GM19324 (cell line): ENCODE measurements around the gene GYPE.
A peak's percentile ranks its signal among the peaks of the same experiment; 100 is the strongest.
"Not testable (repeated sequence)": the region's sequence is repeated elsewhere in the genome, so short reads cannot be mapped to it uniquely, and the experiment has no call there.

Experiments used
- ATAC-seq: cut with Tn5 transposase; IDR thresholded peaks from one replicate; pipeline ENCODE4 v1.9.1; 2021; ENCODE audit warnings: mild to moderate bottlenecking, moderate library complexity; ENCODE audit not compliant: unreplicated experiment, low FRiP score

GYPE gene

GRCh38 chr4:143905440-143905839, at the start of gene GYPE:
TSS of gene GYPE (minus strand) at chr4:143905559. CDS start at chr4:143905507, 52 bp downstream.
- not testable (repeated sequence) for ATAC-seq

- ATAC-seq, result not testable (repeated sequence)
Measured at GRCh38 chr4:143951458-143951972, 46.2 kb upstream of the GYPE start.

DNA sequence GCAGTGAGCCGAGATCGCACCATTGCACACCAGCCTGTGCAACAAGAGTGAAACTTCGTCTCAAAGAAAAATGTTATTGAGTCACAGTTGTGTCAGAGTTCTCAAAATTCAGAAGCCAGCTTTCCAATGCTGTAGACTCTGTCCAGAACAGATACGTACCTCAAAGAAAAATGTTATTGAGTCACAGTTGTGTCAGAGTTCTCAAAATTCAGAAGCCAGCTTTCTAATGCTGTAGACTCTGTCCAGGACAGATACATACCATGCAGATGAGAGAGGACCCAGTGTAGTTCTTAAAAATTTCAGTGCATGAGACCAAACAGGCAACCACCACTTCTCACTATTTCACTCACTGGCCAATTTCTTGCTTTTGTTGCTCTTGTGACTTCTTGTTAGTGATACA, 45.6 kb upstream of the GYPE start:
- ATAC-seq, result not testable (repeated sequence)

DNA sequence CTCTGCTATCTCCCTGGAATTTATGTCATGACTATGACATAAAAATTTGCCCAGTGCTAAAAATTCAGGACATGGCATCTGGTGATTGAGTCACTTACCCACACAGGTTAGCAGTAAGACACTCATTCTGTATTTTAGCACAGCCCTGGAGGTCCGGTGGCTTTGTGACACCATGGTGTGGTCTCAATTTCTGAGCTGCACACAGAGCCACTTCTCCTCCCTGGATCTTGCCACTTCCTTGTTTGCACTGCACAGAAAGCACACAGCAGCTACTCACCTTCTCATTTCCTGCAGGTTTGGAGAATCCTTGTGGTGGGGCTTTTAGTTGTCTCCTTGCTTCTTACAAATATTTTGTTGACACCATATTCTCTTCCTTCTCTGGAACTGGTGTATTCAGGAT, 44.8 kb upstream of the GYPE start:
- ATAC-seq, result not testable (repeated sequence)

DNA sequence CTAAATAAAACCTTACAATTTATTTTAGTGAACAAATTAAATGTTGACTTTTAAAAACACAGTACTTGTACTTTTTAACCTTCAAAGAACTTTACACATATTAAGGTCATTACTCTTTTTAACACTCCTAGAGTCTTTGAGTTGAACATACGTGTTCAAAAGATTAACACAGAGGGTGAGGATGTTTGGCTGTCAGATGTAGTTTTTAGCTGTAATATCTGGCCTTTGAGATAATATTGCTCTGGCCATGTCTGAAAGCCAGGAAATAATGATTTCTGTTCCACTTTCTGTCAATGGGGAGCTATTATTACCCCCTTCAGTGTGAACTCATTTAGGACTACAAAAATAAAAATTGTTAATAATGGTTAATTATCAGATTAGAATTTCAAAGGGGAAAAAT, 42.1 kb upstream of the GYPE start:
- ATAC-seq, result not testable (repeated sequence)

GRCh38 chr4:143940708-143941107, 35.3 kb upstream of the GYPE start:
- ATAC-seq, result not testable (repeated sequence)

GRCh38 chr4:143939528-143939927, 34.2 kb upstream of the GYPE start:
- no peak for ATAC-seq

DNA sequence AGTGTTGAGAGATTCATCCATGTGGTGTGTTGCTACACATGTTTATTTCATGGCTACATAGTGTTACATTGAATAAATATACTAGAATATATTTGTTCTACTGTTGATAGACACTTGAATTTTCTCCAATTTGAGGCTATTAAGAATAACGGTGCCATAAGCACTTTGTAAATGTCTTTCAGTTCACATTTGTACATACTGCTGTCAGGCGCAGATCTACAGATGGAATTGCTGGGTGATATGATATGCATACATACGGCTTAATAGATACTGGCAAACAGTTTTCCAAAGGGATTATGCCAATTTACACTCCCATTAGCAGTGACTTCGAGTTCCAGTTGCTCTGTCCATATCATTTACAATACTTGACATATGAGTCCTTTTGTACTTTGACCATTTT, 33.5 kb upstream of the GYPE start:
- ATAC-seq, result not testable (repeated sequence)

- no peak for ATAC-seq
Measured at GRCh38 chr4:143921181-143921580, 15.8 kb upstream of the GYPE start.

DNA sequence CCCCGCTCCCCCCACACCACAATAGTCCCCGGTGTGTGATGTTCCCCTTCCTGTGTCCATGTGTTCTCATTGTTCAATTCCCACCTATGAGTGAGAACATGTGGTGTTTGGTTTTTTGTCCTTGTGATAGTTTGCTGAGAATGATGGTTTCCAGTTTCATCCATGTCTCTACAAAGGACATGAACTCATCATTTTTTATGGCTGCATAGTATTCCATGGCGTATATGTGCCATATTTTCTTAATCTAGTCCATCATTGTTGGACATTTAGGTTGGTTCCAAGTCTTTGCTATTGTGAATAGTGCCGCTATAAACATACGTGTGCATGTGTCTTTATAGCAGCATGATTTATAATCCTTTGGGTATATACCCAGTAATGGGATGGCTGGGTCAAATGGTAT, 11.1 kb upstream of the GYPE start:
- not testable (repeated sequence) for ATAC-seq

DNA sequence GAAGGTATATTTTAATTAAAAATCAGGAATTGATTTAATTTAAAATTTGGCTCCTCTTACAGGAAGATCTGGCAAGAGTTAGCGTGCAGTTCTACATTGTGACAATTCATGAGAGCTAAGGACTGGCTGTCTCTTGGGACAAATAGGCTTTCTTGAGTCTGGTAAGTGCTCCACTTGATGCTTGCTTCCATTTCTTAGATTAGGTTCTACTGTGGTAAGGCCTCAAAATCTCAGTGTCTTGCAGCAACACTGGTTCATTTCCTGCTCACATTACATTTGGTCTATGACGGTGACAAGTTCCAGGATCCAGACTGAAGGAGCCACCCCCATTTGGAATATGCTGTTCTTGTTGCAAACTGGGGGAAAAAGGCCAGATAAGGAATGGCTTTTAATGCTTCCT, 7.1 kb upstream of the GYPE start:
- ATAC-seq, result not testable (repeated sequence)

DNA sequence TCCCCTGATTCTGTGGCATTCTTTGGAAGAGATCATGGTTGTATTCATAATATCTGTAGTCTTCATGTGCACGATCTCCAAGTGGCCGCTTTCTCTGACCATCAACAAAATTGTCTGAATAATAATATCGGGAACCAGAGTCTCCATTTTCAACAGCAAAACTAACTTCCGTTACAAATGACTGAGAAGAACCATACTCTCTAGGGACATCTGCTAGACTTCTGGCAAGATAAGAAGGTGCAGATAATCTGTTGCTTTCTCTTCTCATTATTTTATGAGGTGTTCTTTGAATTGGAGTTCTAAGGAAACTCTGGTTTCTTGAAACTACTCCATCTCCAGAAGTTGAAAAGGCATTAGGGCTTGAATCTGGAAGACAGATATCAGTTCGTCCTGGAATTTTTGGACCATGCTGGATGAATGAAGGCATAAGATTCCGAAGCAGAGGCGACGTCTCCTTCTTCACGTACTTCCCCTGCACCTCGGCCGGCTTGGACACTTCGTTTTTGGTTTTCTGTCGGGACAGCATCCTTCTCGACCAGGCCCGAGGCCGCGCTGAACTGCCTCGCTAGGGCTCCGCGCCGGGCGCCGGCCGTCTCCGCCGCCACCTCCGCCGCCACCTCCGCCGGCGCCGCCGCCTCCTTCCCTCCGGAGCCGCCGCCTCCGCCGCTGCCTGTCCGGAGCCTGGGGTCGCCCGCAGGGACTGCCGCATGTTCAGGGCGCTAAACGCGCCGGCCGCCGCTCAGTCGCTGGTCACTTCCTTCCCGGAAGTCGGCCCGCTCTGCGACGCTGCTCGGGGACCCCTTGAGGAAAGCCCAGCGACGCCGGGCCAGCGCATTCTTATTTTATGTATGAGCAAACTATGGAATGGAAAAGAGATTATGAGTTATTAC, 6.4 kb upstream of the GYPE start:
- ATAC-seq, result peak; percentile 72

DNA sequence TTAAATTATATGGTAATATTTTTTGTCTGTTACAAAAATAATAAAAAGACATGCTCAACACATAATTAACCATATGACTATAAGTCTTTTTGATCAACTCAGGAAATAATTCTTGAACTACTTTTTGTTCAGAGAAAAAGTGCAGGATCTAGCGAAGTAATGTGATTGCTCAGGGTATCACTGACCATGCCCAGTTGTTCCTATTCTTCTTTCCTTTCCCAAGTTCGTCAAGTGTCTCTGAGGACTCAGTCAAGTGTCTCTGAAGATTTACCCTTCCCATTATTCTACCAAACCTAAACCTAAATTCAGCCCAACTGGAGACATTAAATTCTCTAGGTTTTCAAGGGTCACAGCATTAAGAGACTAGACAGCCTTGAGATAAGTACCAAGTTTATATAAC, 5.5 kb upstream of the GYPE start:
- not testable (repeated sequence) for ATAC-seq

DNA sequence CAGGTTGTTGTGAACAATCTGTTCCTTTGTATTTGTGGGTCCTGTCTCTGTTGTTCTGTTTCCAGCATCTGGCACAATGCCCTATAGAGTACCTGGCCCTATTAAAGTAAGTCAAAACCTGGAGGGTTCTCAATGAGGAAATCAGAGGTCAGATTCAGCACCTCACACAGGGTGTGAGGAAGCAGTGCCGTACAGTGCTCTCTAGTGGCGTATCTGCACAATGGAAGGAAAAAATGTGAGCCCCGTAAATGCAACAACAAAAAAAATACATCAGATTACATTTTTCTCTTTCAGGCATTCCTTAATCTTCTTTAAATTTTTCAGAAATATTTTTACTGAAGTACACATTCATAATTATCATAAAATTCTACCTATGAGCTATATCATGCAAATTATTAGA, 2.5 kb upstream of the GYPE start:
- peak; percentile 53 for ATAC-seq

- ATAC-seq, result not testable (repeated sequence)
Measured at GRCh38 chr4:143904431-143904830, 928 bp downstream of the GYPE start.

DNA sequence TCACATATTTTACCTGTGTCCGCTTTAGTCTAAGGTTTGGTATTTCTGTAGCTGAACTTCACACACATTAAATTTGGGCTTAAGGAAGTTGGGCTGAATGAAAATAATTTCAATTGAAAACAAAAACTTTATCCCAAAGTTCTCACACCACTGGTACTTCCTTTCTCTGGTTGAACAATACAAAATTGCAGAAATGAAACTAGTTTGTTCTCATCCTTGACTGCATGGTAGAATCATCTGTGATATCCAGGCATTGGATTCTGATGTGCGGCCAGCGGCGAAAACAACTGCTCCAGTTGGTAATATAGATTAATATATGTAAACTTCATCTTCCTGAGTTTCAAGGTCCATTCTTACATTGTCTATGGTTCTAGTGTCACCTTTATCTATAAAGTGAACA, 15.0 kb downstream of the GYPE start:
- ATAC-seq, result not testable (repeated sequence)

DNA sequence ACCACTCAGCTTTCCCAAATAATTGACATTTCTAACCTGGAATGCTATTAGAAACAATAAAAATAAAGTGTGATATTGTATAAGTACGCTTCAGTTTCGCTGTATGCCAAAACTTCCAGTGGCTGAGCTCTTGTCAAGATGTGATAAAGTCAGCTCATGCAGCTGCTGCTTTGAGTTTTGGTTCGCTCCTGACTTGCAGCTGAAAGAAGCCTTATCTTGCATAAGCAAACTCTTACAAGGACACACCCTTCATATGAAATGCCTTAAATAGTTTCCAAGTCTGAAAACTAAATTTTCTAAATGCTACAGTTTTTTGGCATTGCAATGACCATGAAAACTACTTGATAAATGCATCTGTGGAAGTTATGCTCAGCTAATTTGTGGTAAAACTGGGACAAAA, 17.2 kb downstream of the GYPE start:
- not testable (repeated sequence) for ATAC-seq

DNA sequence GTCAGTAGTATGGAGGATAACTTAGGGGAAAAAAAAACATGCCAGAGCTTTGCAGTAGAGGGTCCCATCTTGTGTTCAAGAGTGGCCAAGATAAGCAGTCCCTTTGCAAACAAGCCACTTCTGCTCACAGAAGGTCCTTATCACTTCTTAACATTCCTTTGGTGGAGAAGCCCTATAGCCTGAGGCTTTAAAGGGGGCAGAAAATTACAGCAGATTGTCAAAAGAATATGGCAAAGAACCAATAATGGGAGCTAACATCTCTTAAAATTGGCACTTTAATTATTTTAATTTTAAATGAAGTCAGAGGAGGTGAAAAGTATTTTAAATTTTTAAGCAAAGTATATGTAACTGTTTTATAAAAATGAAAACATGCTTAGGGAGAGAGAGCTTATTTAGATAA, 20.4 kb downstream of the GYPE start:
- not testable (repeated sequence) for ATAC-seq

GRCh38 chr4:143883529-143883928, 21.8 kb downstream of the GYPE start:
- ATAC-seq, result no peak

DNA sequence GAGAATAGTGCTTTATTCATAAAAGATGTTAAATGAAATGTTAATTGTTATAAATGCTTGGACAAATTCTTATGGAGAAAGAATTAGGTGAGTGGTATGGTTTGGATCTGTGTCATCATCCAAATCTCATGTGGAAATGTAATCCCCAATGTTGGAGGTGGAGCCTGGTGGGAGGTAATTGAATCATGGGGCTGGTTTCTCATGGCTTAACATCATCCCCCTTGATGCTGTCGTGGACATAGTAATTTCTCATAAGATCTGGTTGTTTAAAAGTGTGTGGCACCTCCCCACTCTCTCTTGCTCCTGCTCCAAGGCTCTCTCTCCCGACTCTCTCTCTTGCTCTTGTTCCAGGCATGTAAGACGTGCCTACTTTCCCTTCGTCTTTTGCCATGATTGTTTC, 22.5 kb downstream of the GYPE start:
- ATAC-seq, result no peak

GRCh38 chr4:143879561-143879960, 25.8 kb downstream of the GYPE start:
- ATAC-seq, result not testable (repeated sequence)

- peak; percentile 61 for ATAC-seq
Measured at GRCh38 chr4:143875357-143875756, 30.0 kb downstream of the GYPE start.
